Mesendoderm (in vitro differentiated cells): Measurements from ENCODE around the gene PPP2R3A.
"Not testable (repeated sequence)": the region's sequence is repeated elsewhere in the genome, so short reads cannot be mapped to it uniquely, and the experiment has no call there.

Source experiments
- DNase-seq: peaks from one replicate; pipeline ENCODE4 v3.0.0; 2013
- H2AK5ac ChIP-seq: 2 replicates; pipeline ENCODE4 v1.6.1; 2013; ENCODE audit warnings: low read length, inconsistent platforms
- H2BK120ac ChIP-seq: 2 replicates; pipeline ENCODE4 v1.6.1; 2013; ENCODE audit warnings: low read depth, mild to moderate bottlenecking, low read length, moderate library complexity, mixed read lengths
- H2BK15ac ChIP-seq: replicated peaks from 2 replicates; pipeline ENCODE4 v1.6.1; 2013; ENCODE audit warnings: low read depth, mild to moderate bottlenecking, moderate library complexity
- H2BK5ac ChIP-seq: 2 replicates; pipeline ENCODE4 v1.6.1; 2013; ENCODE audit warnings: low read length, inconsistent platforms
- H3K18ac ChIP-seq: 2 replicates; pipeline ENCODE4 v1.6.1; 2013; ENCODE audit warnings: mild to moderate bottlenecking, low read length, mixed read lengths
- H3K23ac ChIP-seq: one replicate; pipeline ENCODE4 v1.6.1; 2013; ENCODE audit warnings: low read length
- H3K27ac ChIP-seq: 2 replicates; pipeline ENCODE4 v1.5.1; 2013; ENCODE audit warnings: low read depth, mild to moderate bottlenecking, inconsistent platforms, low read length, moderate library complexity
- H3K27me3 ChIP-seq: 2 replicates; pipeline ENCODE4 v1.6.1; 2013; ENCODE audit warnings: low read length, control low read depth, mild to moderate bottlenecking, inconsistent platforms; ENCODE audit not compliant: insufficient read depth, poor library complexity
- H3K36me3 ChIP-seq: 2 replicates; pipeline ENCODE4 v1.6.1; 2013; ENCODE audit warnings: low read length, inconsistent platforms; ENCODE audit not compliant: control insufficient read depth, insufficient read depth
- H3K4ac ChIP-seq: one replicate; pipeline ENCODE4 v1.6.1; 2013; ENCODE audit warnings: low read depth, mild to moderate bottlenecking, low read length, moderate library complexity
- H3K4me1 ChIP-seq: 2 replicates; pipeline ENCODE4 v1.6.1; 2013; ENCODE audit warnings: low read depth, low read length, inconsistent platforms; ENCODE audit not compliant: control insufficient read depth
- H3K4me2 ChIP-seq: 2 replicates; pipeline ENCODE4 v1.6.1; 2013; ENCODE audit warnings: low read length
- H3K4me3 ChIP-seq: 2 replicates; pipeline ENCODE4 v1.5.1; 2013; ENCODE audit warnings: mild to moderate bottlenecking, low read length
- H3K56ac ChIP-seq: one replicate; pipeline ENCODE4 v1.6.1; 2013; ENCODE audit warnings: low read length
- H3K79me1 ChIP-seq: 2 replicates; pipeline ENCODE4 v1.6.1; 2013; ENCODE audit warnings: low read length, inconsistent platforms
- H3K79me2 ChIP-seq: 2 replicates; pipeline ENCODE4 v1.6.1; 2013; ENCODE audit warnings: mild to moderate bottlenecking, low read length; ENCODE audit not compliant: control insufficient read depth, insufficient read depth
- H3K9ac ChIP-seq: 2 replicates; pipeline ENCODE4 v1.6.1; 2013; ENCODE audit warnings: low read length, inconsistent platforms
- H4K5ac ChIP-seq: one replicate; pipeline ENCODE4 v1.6.1; 2013; ENCODE audit warnings: low read length
- H4K8ac ChIP-seq: one replicate; pipeline ENCODE4 v1.6.1; 2013; ENCODE audit warnings: low read depth, mild to moderate bottlenecking, control low read depth, low read length, moderate library complexity
- WGBS: extraction: QIAGEN DNeasy Blood & Tissue Kit; methylation state at CpG from one replicate; pipeline ENCODE4 v1.1.7; 2013; ENCODE audit warnings: low lambda C conversion rate, missing lambda C conversion rate; ENCODE audit not compliant: insufficient coverage; ENCODE audit errors: extremely low coverage; 5-methylcytosine and 5-hydroxymethylcytosine counted together

Gene PPP2R3A

DNA sequence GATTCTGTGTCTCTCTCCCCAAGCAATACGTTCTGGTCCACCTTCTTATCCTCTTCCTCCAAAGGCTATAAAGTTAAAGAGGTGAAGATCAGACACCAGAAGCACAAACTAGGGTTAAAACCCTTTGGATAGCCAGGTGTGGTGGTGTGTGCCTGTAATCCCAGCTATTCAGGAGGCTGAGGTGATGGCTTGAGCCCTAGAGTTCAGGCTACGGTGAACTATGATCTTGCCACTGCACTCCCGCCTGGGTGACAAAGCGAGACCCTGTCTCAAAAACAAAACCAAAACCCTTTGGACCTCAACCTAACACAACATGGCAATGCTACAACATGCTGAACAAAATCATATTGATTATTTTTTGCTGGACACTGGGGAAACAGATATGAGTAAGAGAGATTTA, 187.4 kb downstream of the PPP2R3A start:
- Histone ChIP-seq H3K9ac (no peak overlapping the region), H3K27me3 (no peaks in the 10 kb centered on the region), H2AK5ac (no peak overlapping the region), H3K23ac (no peak overlapping the region), H3K56ac (no peak overlapping the region), H3K4me1 (no peaks in the 10 kb centered on the region), H2BK5ac (no peak overlapping the region), H3K36me3 (peaks cover 6% of the 10 kb centered on the region), H3K27ac (no peak overlapping the region), H3K4me2 (no peak overlapping the region), H3K79me2 (peaks cover 34% of the 10 kb centered on the region), H3K4ac (no peak overlapping the region), H3K79me1 (peaks cover 16% of the 10 kb centered on the region), H4K8ac (no peak overlapping the region), H3K18ac (no peak overlapping the region), H2BK15ac (no peak overlapping the region), H3K4me3 (no peak overlapping the region), H4K5ac (no peak overlapping the region), H2BK120ac (no peak overlapping the region)
- DNase-seq = no peak
- no CpG with 5 or more reads among the region's 4 CpGs for WGBS

DNA sequence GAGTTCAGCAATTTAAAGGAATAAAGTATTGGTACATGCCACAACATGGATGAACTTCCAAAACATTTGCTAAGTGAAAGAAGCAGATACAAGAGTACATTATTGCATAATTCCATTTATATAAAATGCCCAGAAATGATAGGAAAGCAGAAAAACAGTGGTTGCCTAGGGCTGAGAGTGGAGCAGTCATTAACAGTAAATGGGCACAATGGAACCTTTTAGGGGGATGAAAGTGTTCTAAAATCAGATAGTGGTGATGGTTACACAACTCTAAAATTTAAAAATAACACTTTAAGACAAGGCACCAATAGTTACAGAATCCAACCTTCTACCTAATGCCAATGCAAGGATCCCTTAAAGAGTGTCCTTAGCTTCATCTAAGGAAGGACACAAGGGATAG, 196.0 kb downstream of the PPP2R3A start:
- Histone ChIP-seq H2BK15ac (no peak overlapping the region), H3K4me3 (no peak overlapping the region), H3K23ac (no peak overlapping the region)

DNA sequence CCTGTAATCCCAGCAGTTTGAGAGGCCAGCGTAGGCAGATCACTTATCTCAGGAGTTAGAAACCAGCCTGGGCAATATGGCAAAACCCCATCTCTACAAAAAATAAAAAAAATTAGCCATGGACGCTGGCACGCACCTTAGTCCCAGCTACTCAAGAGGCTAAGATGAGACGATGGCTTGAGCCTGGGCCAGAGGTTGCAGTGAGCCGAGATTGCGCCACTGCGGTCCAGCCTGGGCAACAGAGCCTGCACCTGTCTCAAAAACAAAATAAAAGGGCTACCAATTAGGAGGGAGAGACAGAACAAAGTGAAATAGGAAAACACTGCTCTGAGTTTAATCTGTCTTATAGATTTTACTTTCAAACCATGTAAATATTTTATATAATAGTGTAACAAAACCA, 196.8 kb downstream of the PPP2R3A start:
- Histone ChIP-seq H3K27me3 (no peaks in the 10 kb centered on the region), H2BK15ac (no peak overlapping the region), H4K5ac (no peak overlapping the region), H3K4me3 (no peak overlapping the region), H4K8ac (no peak overlapping the region), H3K79me1 (peaks cover 5% of the 10 kb centered on the region), H3K4ac (no peak overlapping the region), H3K9ac (no peak overlapping the region), H3K36me3 (no peaks in the 10 kb centered on the region), H3K4me2 (no peak overlapping the region), H3K4me1 (peaks cover 3% of the 10 kb centered on the region), H2AK5ac (no peak overlapping the region), H3K27ac (no peak overlapping the region), H3K23ac (no peak overlapping the region), H2BK120ac (no peak overlapping the region), H3K56ac (no peak overlapping the region), H3K18ac (no peak overlapping the region), H3K79me2 (peaks cover 55% of the 10 kb centered on the region), H2BK5ac (no peak overlapping the region)
- DNase-seq = no peak
- WGBS = no CpG with 5 or more reads among the region's 7 CpGs

More for the DNA sequence above, 196.0 kb downstream of the PPP2R3A start:
- H3K4me2 ChIP-seq = no peak overlapping the region
- no peaks in the 10 kb centered on the region for H3K36me3 ChIP-seq
- H3K79me2 ChIP-seq = peaks cover 58% of the 10 kb centered on the region
- H4K8ac ChIP-seq = no peak overlapping the region
- no peaks in the 10 kb centered on the region for H3K27me3 ChIP-seq
- no peak overlapping the region for H3K56ac ChIP-seq
- no peak overlapping the region for H2BK120ac ChIP-seq
- H3K27ac ChIP-seq = no peak overlapping the region
- peaks cover 4% of the 10 kb centered on the region for H3K79me1 ChIP-seq
- H2BK5ac ChIP-seq = no peak overlapping the region
- no peak for DNase-seq
- H4K5ac ChIP-seq = no peak overlapping the region
- H3K4me1 ChIP-seq = peaks cover 3% of the 10 kb centered on the region
- no peak overlapping the region for H2AK5ac ChIP-seq
- no peak overlapping the region for H3K9ac ChIP-seq
- H3K4ac ChIP-seq = no peak overlapping the region
- H3K18ac ChIP-seq = no peak overlapping the region

DNA sequence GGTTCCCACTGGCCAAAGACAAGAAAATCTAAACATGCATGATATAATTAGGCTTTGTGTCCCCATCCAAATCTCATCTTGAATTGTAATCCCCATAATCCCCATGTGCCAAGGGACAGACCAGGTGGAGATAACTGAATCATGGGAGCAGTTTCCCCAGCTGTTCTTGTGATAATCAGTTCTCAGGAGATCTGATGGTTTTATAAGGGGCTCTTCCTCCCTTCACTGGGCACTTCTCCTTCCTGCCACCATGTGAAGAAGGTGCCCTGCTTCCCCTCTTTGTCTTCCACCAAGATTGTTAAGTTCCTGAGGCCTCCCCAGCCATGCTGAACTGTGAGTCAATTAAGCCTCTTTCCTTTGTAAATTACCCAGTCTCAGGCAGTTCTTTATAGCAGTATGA, 198.1 kb downstream of the PPP2R3A start:
- not testable (repeated sequence) for H3K18ac ChIP-seq, H3K4me2 ChIP-seq, H3K4me3 ChIP-seq, H3K36me3 ChIP-seq, H3K9ac ChIP-seq, H3K56ac ChIP-seq, H3K27ac ChIP-seq, H2BK120ac ChIP-seq, H3K79me1 ChIP-seq, H4K5ac ChIP-seq, H2AK5ac ChIP-seq, H3K23ac ChIP-seq, H4K8ac ChIP-seq, H2BK5ac ChIP-seq, H3K27me3 ChIP-seq, H3K4me1 ChIP-seq, H2BK15ac ChIP-seq, H3K4ac ChIP-seq
- peaks cover 61% of the 10 kb centered on the region for H3K79me2 ChIP-seq
- peak; percentile 62 for DNase-seq

DNA sequence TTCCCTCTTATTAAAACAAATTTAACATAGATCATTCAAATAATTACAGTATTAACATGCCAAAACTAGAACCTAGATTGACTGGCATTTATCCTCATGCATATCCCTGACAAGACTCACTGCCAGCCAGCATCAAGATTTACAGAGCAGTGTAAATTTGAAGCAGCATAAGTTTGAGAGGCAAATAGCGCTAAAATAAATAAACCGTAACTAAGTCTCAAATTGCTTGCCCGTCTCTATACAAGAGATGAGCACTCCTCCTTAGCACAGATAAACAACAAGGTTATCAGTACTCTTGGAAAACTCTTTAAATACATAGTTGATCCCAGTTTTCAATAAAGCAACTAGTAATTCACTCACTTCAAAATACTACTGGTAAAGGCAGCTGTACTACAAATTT, 201.0 kb downstream of the PPP2R3A start:
- Histone ChIP-seq H3K27me3 (no peaks in the 10 kb centered on the region), H3K4me1 (peaks cover 3% of the 10 kb centered on the region), H3K23ac (no peak overlapping the region), H4K8ac (no peak overlapping the region), H2BK5ac (no peak overlapping the region), H3K56ac (no peak overlapping the region), H3K18ac (no peak overlapping the region), H3K4me3 (no peak overlapping the region), H3K36me3 (no peaks in the 10 kb centered on the region), H3K79me2 (peaks cover 66% of the 10 kb centered on the region), H4K5ac (no peak overlapping the region), H3K79me1 (peaks cover 6% of the 10 kb centered on the region), H2AK5ac (no peak overlapping the region), H3K9ac (no peak overlapping the region), H2BK15ac (no peak overlapping the region), H3K4ac (no peak overlapping the region), H3K4me2 (no peak overlapping the region), H3K27ac (no peak overlapping the region), H2BK120ac (no peak overlapping the region)
- WGBS = no CpG with 5 or more reads among the region's 3 CpGs
- DNase-seq = no peak

DNA sequence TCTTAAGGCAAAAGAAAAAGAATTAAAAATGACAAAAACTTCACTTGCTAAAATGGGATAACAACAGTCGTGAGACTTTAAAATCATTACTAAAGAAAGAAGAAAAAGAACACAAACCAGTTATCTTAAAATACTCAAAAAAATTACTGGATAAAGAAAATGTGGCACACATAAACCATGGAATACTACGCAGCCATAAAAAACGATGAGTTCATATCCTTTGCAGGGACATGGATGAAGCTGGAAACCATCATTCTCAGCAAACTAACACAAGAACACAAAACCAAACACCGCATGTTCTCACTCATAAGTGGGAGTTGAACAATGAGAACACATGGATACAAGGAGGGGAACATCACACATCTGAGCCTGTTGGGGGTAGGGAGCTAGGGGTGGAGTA, 202.7 kb downstream of the PPP2R3A start:
- H4K8ac ChIP-seq, H3K4me3 ChIP-seq, H3K79me1 ChIP-seq, H2BK120ac ChIP-seq, H4K5ac ChIP-seq, H2AK5ac ChIP-seq, H3K56ac ChIP-seq, H2BK5ac ChIP-seq, H3K4ac ChIP-seq, DNase-seq, H3K18ac ChIP-seq, H2BK15ac ChIP-seq, H3K27ac ChIP-seq, H3K4me2 ChIP-seq, H3K36me3 ChIP-seq, H3K4me1 ChIP-seq, H3K27me3 ChIP-seq, H3K23ac ChIP-seq, H3K9ac ChIP-seq: not testable (repeated sequence)
- H3K79me2 ChIP-seq = peaks cover 69% of the 10 kb centered on the region
- no CpG with 5 or more reads among the region's 4 CpGs for WGBS
